Naive B cell (primary cell): ENCODE results near the gene CEP104. TPM values are rescaled to one million over a fixed set of nuclear protein-coding genes. Genes with fewer than 3 reads are reported as not detected.
"Not testable (repeated sequence)": the region's sequence is repeated elsewhere in the genome, so short reads cannot be mapped to it uniquely, and the experiment has no call there.

ENCODE experiments used
- ATAC-seq, 2 donors: fragments of 150-1000 bp; cut with Tn5 transposase; 2 replicates each; pipeline ENCODE4 v1.10.0; 2021; ENCODE audit warnings: low read depth in 2 of 2, mild to moderate bottlenecking in 2 of 2, moderate library complexity in 2 of 2
- DNase-seq: peaks from one replicate; pipeline ENCODE4 v3.0.0; 2022
- H3K27ac Mint-ChIP-seq, 6 donors: one replicate each; pipeline ENCODE4 v1.8.0; 2020 to 2022; ENCODE audit warnings: mild to moderate bottlenecking in 6 of 6, mixed read lengths in 6 of 6, moderate library complexity in 5 of 6, inconsistent platforms in 2 of 6
- H3K27me3 Mint-ChIP-seq, 3 donors: one replicate each; pipeline ENCODE4 v1.8.0; 2021 to 2022; ENCODE audit warnings: mixed read lengths in 3 of 3, mild to moderate bottlenecking in 1 of 3
- H3K36me3 Mint-ChIP-seq, 2 donors: one replicate each; pipeline ENCODE4 v1.8.0; 2020 to 2022; ENCODE audit warnings: mixed read lengths in 2 of 2, inconsistent platforms in 1 of 2, mild to moderate bottlenecking in 1 of 2
- H3K4me1 Mint-ChIP-seq, 3 donors: one replicate each; pipeline ENCODE4 v1.8.0; 2020 to 2022; ENCODE audit warnings: mixed read lengths in 3 of 3, inconsistent platforms in 1 of 3, mild to moderate bottlenecking in 1 of 3, moderate library complexity in 1 of 3
- H3K4me3 Mint-ChIP-seq, 8 donors: one replicate each; pipeline ENCODE4 v1.8.0; 2020 to 2022; ENCODE audit warnings: mild to moderate bottlenecking in 8 of 8, mixed read lengths in 8 of 8, moderate library complexity in 8 of 8, inconsistent platforms in 2 of 8
- H3K9me3 Mint-ChIP-seq, 7 donors: one replicate each; pipeline ENCODE4 v1.8.0; 2020 to 2022; ENCODE audit warnings: mixed read lengths in 7 of 7, mild to moderate bottlenecking in 5 of 7, inconsistent platforms in 2 of 7, moderate library complexity in 1 of 7
- polyA plus RNA-seq, 6 donors: library from polyadenylated mRNA; unstranded; fragments of 300-500 nt; fragmentation: Illumina TruSeq; gene quantifications; one replicate each; pipeline ENCODE4 v1.2.3, GENCODE V29; 2021; ENCODE audit warnings: low read depth in 6 of 6

The CEP104 gene
- polyA plus RNA-seq, 6 donors from 2014 or later, result 8.1 to 34.6 (median 17.5) TPM

GRCh38 chr1:3814771-3815561 is 42.0 kb downstream of the CEP104 start:
- no peak overlapping the region for H3K27ac Mint-ChIP-seq
- ATAC-seq (no peak), DNase-seq (no peak)
- H3K4me3 Mint-ChIP-seq, result no peak overlapping the region
- peaks cover 0 to 5% (median 4%) of the 10 kb centered on the region in 3 donors for H3K4me1 Mint-ChIP-seq
- no peaks in the 10 kb centered on the region for H3K9me3 Mint-ChIP-seq
- H3K27me3 Mint-ChIP-seq, result no peaks in the 10 kb centered on the region
- H3K36me3 Mint-ChIP-seq, result peaks cover 5 to 14% of the 10 kb centered on the region in 2 donors

DNA sequence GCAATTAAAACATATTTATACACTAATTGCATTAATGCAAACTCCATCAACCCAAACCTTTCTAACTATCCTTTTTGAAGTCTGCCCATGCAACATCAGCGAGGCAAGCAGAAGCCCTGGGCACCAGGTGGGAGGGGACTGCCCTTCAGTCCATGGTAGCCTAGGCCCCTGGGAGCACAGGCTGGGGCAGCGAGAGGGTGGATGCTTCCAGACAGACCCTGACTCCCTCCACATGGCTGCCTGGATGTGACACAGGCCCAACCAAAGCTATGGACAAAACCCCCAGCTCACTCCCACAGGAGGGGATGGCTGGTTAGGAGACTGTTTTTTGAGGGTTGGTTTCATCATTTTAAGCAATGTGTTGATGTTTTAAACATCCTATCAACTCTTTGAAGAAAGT is 42.9 kb downstream of the CEP104 start:
- ATAC-seq, result no peak
- no peak overlapping the region for H3K4me3 Mint-ChIP-seq
- H3K27ac Mint-ChIP-seq, result no peak overlapping the region
- DNase-seq, result no peak
- peaks cover 5% of the 10 kb centered on the region in 2 donors for H3K36me3 Mint-ChIP-seq
- H3K9me3 Mint-ChIP-seq, result no peaks in the 10 kb centered on the region
- H3K4me1 Mint-ChIP-seq, result peaks cover 0 to 4% (median 4%) of the 10 kb centered on the region in 3 donors
- no peaks in the 10 kb centered on the region for H3K27me3 Mint-ChIP-seq

- Mint-ChIP-seq H3K36me3 (peaks cover 5 to 8% of the 10 kb centered on the region in 2 donors), H3K4me1 (no peaks in the 10 kb centered on the region), H3K9me3 (peaks cover 0 to 5% (median 0%) of the 10 kb centered on the region in 7 donors), H3K4me3 (no peak overlapping the region), H3K27ac (peak overlapping the region in 1 of 6 donors; percentile 42), H3K27me3 (peaks cover 0 to 10% (median 6%) of the 10 kb centered on the region in 3 donors)
- DNase-seq, result no peak
- no peak for ATAC-seq
Measured at GRCh38 chr1:3811595-3811911, 45.5 kb downstream of the CEP104 start.

DNA sequence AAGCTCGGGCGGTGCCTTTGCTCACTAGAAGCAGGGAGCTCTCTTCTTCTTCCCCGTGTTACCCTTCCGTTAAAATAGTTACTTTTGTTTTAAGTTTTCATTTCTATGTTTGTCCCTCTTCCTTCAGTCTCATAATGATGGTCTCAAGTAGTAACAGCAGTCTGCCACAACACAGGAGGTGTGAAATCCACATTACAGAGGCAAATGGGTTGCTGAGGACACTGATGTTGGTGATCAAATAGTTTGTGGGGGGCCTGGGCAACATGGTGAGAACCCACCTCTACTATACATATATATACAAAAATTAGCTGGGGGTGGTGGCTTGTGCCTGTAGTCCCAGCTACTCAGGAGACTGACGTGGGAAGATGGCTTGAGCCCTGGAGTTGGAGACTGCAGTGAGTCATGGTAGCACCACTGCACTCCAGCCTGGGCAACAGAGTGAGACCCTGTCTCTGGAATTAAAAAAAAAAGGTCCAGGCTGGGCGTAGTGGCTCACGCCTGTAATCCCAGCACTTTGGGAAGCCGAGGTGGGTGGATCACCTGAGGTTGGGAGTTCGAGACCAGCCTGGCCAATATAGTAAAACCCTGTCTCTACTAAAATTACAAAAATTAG is 46.8 kb downstream of the CEP104 start:
- not testable (repeated sequence) for H3K4me3 Mint-ChIP-seq, H3K27ac Mint-ChIP-seq, H3K4me1 Mint-ChIP-seq, H3K36me3 Mint-ChIP-seq, ATAC-seq, H3K9me3 Mint-ChIP-seq, DNase-seq
- H3K27me3 Mint-ChIP-seq, result peaks cover 0 to 20% (median 16%) of the 10 kb centered on the region in 3 donors

- no peak for DNase-seq
Measured at GRCh38 chr1:3809680-3810079, 47.3 kb downstream of the CEP104 start.

GRCh38 chr1:3807769-3808168 is 49.2 kb downstream of the CEP104 start:
- no peak for DNase-seq
- H3K9me3 Mint-ChIP-seq, result peaks cover 0 to 6% (median 4%) of the 10 kb centered on the region in 7 donors
- no peaks in the 10 kb centered on the region for H3K4me1 Mint-ChIP-seq
- H3K27me3 Mint-ChIP-seq, result peaks cover 2 to 41% (median 39%) of the 10 kb centered on the region in 3 donors
- no peak overlapping the region for H3K27ac Mint-ChIP-seq
- H3K4me3 Mint-ChIP-seq, result no peak overlapping the region
- H3K36me3 Mint-ChIP-seq, result peaks cover 0 to 8% of the 10 kb centered on the region in 2 donors
- ATAC-seq, result no peak

More at GRCh38 chr1:3809680-3810079, 47.3 kb downstream of the CEP104 start:
- Mint-ChIP-seq H3K36me3 (peaks cover 0 to 8% of the 10 kb centered on the region in 2 donors), H3K4me1 (no peaks in the 10 kb centered on the region), H3K9me3 (peaks cover 0 to 6% (median 4%) of the 10 kb centered on the region in 7 donors), H3K27ac (no peak overlapping the region), H3K4me3 (no peak overlapping the region), H3K27me3 (peaks cover 0 to 26% (median 22%) of the 10 kb centered on the region in 3 donors)
- no peak for ATAC-seq

- no peak for ATAC-seq
- Mint-ChIP-seq H3K36me3 (peaks cover 0 to 8% of the 10 kb centered on the region in 2 donors), H3K4me1 (peaks cover 3 to 5% (median 5%) of the 10 kb centered on the region in 3 donors), H3K9me3 (peaks cover 0 to 6% (median 4%) of the 10 kb centered on the region in 7 donors), H3K4me3 (no peak overlapping the region), H3K27ac (peak overlapping the region in 1 of 6 donors; percentile 30), H3K27me3 (peaks cover 19 to 47% (median 47%) of the 10 kb centered on the region in 3 donors)
- no peak for DNase-seq
Measured at GRCh38 chr1:3805038-3805437, 52.0 kb downstream of the CEP104 start.

DNA sequence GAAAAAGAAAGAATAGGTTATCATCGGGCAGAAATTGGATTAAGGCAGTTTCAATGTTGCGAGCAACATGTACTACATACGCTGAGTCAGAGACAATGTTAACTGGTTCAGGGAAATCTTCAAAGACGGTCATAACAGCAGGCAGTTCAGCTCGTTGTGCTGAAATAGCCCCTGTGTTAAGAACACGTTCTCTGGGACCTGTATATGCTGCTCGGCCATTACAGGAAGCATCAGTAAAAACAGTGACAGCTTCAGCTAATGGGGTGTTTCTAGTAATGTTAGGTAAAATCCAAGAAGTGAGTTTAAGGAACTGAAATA is 52.4 kb downstream of the CEP104 start:
- H3K9me3 Mint-ChIP-seq, H3K4me1 Mint-ChIP-seq, DNase-seq, H3K4me3 Mint-ChIP-seq, ATAC-seq, H3K27ac Mint-ChIP-seq, H3K36me3 Mint-ChIP-seq: not testable (repeated sequence)
- peaks cover 19 to 52% (median 51%) of the 10 kb centered on the region in 3 donors for H3K27me3 Mint-ChIP-seq

DNA sequence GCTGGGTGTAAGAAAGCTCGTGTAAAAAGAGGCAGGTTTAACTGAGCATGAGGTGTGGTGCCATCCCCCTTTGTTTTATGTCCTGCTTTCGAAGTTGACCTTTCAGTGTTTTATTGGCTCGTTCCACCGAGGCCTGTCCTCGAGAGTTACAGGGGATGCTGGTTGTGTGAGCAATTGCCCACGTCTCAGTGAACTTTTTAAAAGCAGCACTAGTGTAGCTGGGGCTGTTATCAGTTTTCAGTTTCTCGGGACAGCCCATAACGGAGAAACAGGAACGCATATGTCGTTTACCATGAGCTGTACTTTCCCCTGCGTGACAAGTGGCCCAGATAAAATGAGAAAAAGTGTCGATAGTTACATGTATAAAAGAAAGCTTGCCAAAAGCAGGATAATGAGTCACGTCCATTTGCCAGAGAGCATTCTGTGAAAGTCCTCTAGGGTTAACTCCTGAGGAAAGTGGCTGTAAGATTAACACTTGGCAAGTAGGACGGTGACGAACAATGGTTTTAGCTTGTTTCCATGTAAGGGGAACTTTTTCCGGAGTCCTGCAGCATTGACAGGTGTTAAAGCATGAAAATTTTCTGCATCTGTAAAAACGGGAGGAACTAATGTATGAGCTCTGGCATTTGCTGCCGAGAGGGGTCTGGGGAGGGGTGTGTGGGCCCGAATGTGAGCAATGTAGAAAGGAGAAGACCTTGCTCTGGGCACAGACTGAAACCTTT is 52.9 kb downstream of the CEP104 start:
- ATAC-seq, result no peak

GRCh38 chr1:3800795-3801194 is 56.2 kb downstream of the CEP104 start:
- Mint-ChIP-seq H3K27me3 (peaks cover 22 to 45% (median 38%) of the 10 kb centered on the region in 3 donors), H3K4me1 (peaks cover 12 to 15% (median 15%) of the 10 kb centered on the region in 3 donors), H3K4me3 (peak overlapping the region in 1 of 8 donors; percentile 62)
- H3K36me3 Mint-ChIP-seq, DNase-seq, H3K27ac Mint-ChIP-seq, ATAC-seq, H3K9me3 Mint-ChIP-seq: not testable (repeated sequence)

More for the DNA sequence above, 52.9 kb downstream of the CEP104 start:
- Mint-ChIP-seq H3K36me3 (peaks cover 0 to 8% of the 10 kb centered on the region in 2 donors), H3K4me3 (no peak overlapping the region), H3K27ac (no peak overlapping the region), H3K4me1 (peaks cover 3 to 5% (median 5%) of the 10 kb centered on the region in 3 donors), H3K9me3 (peaks cover 0 to 6% (median 4%) of the 10 kb centered on the region in 7 donors), H3K27me3 (peaks cover 19 to 56% (median 53%) of the 10 kb centered on the region in 3 donors)
- DNase-seq, result no peak

GRCh38 chr1:3799976-3800685 is 56.9 kb downstream of the CEP104 start:
- H3K27me3 Mint-ChIP-seq, result peaks cover 22 to 39% (median 31%) of the 10 kb centered on the region in 3 donors

GRCh38 chr1:3796215-3797061 is 60.6 kb downstream of the CEP104 start, which contains the start of gene LRRC47:
Gene LRRC47, minus strand, starts transcription at chr1:3796498. Its CDS starts 22 bp downstream, at chr1:3796476.
- peaks cover 8 to 13% (median 8%) of the 10 kb centered on the region in 3 donors for H3K27me3 Mint-ChIP-seq
- no peaks in the 10 kb centered on the region for H3K36me3 Mint-ChIP-seq
- peaks cover 0 to 2% (median 0%) of the 10 kb centered on the region in 7 donors for H3K9me3 Mint-ChIP-seq
- peak within 1 kb of the TSS; percentile 88 to 99 (median 98) for H3K4me3 Mint-ChIP-seq
- DNase-seq, result peak; percentile 93
- H3K27ac Mint-ChIP-seq, result peak within 1 kb of the TSS; percentile 84 to 98 (median 96)
- peaks cover 30 to 48% (median 42%) of the 10 kb centered on the region in 3 donors for H3K4me1 Mint-ChIP-seq
- ATAC-seq, result peak; percentile 100

More at GRCh38 chr1:3799976-3800685, 56.9 kb downstream of the CEP104 start:
- H3K4me1 Mint-ChIP-seq, result peaks cover 16 to 21% (median 19%) of the 10 kb centered on the region in 3 donors
- H3K9me3 Mint-ChIP-seq, result peaks cover 0 to 2% (median 0%) of the 10 kb centered on the region in 7 donors
- DNase-seq, result no peak
- no peaks in the 10 kb centered on the region for H3K36me3 Mint-ChIP-seq
- no peak for ATAC-seq
- H3K4me3 Mint-ChIP-seq, result peak overlapping the region in 2 of 8 donors; percentile 20 to 70
- H3K27ac Mint-ChIP-seq, result no peak overlapping the region
